CD4-positive, alpha-beta T cell treated with Interleukin-17A for 1 hour (primary cell): ENCODE results near the gene RPL11.
"Not testable (repeated sequence)": the region's sequence is repeated elsewhere in the genome, so short reads cannot be mapped to it uniquely, and the experiment has no call there.

Source experiments
- DNase-seq: peaks from one replicate; pipeline ENCODE4 v3.0.0-alpha.2; 2020

The RPL11 gene

DNA sequence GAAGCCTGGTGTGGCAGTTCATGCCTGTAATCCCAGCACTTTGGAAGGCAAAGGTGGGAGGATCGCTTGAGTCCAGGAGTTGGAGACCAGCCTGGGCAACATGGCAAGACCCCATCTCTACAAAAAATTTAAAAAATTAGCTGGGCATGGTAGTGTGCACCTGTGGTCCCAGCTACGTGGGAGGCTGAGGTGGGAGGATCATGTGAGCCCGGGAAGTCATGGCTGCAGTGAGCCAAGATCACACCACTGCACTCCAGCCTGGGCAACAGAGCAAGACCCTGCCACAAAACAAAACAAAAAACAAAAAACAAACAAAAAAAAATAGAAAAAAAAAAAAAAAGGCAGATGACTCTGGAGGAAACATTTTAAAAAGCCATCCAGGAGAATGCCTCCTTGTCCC, 3.9 kb upstream of the RPL11 start:
- DNase-seq = not testable (repeated sequence)

DNA sequence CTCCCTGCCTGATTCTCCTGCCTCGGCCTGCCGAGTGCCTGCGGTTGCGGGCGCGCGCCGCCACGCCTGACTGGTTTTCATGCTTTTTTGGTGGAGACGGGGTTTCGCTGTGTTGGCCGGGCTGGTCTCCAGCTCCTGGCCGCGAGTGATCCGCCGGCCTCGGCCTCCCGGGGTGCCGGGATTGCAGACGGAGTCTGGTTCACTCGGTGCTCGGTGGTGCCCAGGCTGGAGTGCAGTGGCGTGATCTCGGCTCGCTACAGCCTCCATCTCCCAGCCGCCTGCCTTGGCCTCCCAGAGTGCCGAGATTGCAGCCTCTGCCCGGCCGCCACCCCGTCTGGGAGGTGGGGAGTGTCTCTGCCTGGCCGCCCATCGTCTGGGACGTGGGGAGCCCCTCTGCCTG, 3.3 kb upstream of the RPL11 start:
- DNase-seq = not testable (repeated sequence)

DNA sequence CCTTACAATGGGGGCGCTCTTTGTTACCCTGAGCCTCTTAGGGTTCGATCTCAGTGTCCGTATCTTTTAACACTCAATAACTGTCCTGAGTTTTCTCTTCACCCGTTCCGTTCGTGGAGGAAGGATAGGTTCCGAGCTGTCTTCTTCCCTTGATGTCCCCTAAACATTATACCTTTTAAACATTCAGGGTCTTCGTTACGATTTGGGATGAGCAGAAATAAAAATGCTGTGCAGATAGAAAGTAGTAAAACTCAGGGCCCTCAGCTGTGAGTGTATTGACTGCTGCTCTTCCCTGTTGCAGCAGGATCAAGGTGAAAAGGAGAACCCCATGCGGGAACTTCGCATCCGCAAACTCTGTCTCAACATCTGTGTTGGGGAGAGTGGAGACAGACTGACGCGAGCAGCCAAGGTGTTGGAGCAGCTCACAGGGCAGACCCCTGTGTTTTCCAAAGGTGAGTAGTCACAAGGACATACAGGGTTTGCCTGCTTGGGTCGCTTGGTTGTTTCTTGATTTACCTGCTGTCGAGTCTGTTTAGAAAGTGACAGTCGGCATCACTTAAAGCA, 784 bp downstream of the RPL11 start:
- no peak for DNase-seq

DNA sequence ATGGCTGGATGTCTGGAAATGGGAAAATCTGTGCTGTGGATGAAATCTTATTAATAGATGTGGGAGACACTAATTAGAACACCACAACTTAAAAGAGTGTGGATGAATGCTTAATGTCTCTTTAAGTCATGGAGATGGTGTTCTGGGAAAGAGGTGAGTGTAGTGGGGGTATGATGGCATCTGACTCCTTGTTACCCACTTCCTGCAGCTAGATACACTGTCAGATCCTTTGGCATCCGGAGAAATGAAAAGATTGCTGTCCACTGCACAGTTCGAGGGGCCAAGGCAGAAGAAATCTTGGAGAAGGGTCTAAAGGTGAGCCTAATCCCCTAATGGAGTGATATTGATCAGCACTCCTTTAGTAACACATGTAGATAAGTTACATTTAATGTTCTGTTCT, 2.0 kb downstream of the RPL11 start:
- DNase-seq = no peak

DNA sequence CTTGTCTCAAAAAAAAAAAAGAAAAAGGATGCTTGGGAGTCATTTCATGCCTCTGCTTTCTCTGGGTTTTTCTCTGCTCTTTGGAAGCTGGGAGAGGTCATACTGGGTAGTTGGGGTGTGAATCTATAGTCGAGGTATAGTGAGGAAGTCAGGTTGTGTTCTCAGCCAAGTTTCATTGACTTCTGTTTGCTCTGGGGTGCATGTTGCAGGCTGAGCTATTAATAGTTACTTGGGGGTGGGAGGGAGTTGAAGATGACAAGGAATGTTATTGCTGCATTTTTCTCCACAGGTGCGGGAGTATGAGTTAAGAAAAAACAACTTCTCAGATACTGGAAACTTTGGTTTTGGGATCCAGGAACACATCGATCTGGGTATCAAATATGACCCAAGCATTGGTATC, 2.8 kb downstream of the RPL11 start:
- DNase-seq = no peak

DNA sequence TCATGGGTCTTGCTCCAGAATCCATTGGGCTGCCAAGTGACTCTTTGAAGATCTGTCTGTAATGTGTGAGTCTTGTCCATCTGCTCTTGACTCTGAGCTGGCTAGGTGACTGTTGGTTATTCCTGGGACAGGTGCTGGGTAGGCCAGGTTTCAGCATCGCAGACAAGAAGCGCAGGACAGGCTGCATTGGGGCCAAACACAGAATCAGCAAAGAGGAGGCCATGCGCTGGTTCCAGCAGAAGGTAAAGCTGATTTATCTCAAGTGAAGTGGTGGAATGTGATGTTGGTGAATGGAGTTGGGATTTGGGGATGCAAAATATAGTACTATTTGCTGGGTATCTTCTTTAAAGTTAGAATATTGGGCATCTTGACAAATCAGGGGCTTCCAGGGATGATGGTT, 4.1 kb downstream of the RPL11 start:
- no peak for DNase-seq

DNA sequence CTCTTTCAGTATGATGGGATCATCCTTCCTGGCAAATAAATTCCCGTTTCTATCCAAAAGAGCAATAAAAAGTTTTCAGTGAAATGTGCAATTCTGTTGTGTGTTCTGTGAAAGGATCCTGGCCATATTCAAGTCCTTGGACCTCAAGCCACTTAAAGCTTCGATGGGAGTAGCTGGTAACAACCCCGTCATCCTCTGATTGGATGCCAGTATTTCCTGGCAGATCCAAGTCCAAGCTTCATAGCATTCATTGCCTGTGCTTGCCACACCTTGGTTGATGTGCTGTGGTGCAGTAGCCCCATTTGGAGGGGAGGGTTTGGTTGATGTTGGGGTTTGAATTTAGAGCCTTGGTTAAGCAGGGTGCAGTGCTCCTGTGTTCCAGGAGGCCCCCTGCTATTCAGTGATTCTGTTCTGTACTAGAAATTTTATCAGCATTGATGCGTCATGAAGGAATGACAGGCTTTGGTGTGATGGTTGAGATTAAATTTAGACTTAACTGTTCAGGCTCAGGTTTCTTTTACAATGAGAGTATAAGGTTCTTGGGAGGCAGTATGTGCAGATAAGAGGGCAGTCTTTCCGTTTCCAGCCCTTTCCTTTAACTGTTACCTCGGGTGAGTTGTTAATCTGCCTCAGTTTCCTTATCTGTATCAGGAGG, 4.9 kb downstream of the RPL11 start:
- no peak for DNase-seq

DNA sequence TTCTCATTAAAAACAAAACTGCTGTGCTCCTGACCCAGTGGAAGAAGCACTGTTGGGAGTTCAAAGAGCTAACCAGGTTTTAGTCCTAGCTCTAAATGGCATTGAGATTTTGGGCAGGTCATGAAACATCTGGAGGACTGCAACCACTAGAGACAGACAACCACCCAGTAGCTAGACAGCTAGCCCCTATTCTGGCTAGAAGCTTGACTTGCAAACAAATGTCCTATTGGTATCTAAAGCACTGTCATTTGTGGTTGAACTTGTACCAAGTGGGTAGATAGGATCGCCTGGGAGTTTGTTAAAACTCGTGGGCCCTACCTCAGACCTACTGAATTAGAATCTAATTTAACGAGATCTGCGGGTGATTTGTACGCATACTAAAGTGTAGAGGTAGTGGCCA, 6.9 kb downstream of the RPL11 start:
- DNase-seq = no peak

DNA sequence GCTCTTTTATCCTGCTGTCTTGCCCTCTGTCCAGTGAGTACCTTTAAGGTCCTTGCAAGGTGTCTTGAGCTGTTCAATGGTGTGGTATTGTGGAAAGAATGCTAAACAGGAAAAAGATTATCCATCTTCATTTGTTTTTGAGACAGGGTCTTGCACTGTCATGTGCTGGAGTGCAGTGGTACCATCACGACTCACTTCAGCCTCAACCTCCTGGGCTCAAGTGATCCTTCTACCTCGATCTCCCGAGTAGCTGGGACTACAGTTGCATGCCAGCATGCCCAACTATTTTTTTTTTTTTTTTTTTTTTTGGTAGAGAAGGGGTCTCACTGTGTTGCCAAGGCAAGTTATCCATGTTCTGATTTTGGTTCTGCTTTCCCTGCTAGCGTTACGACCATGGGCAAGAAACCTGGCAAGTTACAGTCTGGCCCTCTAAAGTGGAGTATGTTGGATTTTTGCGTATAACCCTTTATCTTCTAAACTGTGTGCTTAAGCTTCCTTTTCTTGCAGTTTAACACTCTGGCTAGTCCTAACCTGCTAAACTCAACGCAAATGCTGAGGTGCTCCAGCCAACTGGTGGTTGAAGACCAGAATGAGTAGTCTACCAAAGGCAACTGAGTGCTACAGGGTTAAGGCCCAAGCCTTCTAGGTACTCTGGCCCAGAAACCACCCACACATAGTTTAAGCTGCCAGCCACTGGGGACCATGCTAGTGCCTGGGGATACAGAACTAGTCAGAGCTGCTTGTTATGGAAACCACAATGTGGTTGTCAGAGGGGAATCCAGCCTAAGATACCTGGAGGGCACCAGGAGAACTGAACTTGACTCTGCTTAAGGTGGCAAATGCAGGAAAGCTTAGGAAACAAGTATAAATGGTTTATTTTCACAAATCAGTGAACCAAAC, 7.9 kb downstream of the RPL11 start:
- no peak for DNase-seq

DNA sequence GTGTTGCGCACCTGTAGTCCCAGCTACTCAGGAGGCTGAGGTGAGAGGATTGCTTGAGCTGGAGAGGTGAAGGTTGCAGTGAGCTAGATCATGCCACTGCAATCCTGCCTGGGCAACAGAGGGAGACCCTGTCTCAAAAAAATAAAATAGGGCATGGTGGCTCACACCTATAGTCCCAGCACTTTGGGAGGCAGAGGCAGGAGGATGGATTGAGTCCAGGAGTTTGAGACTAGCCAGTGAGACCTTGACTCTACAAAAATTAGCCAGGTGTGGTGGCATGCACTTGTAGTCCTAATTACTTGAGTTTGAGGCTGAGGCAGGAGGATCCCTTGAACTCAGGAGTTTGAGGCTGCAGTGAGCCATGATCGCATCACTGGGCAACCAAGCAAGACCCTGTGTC, 9.7 kb downstream of the RPL11 start:
- DNase-seq = no peak

DNA sequence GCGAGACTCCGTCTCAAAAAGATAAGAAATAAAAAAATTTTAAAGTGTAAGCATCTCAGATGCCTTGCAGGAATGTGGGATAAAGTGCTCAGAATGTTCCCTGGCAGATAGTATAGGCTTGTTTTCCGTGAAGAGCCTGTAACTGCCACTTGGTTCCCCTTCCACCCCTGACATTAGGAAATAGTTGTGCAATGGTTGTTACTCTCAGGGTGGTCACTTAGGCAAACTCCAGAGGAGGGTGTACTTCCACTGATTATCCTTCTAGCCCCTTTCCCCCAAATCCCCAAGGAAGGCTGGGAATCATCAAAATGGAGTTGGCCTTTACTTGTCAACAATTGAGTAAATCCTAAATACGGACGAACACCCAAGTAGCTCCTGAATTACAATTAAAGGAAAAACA, 10.4 kb downstream of the RPL11 start:
- DNase-seq = no peak

DNA sequence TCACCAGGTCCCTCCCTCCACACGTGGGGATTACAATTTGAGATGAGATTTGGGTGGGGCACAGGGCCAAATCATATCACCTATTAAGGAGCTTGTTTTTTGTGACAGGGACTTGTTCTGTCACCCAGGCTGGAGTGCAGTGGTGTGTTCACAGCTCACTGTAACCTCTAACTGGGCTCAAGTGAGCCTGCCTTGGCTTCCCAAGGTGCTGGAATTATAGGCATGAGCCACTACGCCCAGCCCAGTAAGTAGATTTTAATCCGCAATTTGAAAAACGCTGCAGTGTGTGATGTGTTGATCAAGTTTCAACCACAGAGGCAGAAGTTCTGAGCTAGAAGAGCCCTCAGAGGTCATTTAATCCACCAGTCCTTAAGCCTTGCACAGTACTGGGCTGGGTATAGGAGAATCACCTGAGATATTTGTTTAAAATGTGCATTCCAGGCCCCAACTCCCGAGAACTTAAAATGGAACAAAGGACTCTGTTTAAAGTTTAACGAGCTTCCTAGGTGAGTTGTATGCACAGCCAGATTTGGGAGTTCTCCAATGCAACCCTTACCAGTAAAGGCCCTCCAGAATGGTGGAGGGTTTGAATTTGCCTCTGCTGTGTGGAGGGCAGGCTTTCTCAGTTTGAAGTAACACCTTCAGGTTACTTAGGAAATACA, 13.4 kb downstream of the RPL11 start:
- no peak for DNase-seq

DNA sequence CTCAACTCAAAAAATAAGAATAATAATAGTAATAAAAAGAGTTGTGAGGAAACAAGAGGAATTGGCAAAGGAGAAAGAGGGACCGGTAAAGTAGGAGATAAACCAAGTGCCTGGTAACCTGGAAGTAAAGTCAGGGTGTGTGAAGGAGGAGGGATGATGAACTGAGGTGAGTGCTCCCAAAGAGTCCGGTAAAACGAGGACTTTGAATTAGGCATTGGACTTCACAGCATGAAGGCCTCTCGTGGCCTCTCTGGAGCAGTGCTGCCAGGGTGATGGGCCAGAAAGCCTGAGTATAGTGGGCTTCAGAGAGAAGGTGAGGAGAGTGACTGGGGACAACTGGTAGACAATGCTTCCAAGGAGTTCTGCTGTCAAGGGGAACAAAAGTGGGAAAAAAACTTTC, 17.6 kb downstream of the RPL11 start:
- DNase-seq = no peak

DNA sequence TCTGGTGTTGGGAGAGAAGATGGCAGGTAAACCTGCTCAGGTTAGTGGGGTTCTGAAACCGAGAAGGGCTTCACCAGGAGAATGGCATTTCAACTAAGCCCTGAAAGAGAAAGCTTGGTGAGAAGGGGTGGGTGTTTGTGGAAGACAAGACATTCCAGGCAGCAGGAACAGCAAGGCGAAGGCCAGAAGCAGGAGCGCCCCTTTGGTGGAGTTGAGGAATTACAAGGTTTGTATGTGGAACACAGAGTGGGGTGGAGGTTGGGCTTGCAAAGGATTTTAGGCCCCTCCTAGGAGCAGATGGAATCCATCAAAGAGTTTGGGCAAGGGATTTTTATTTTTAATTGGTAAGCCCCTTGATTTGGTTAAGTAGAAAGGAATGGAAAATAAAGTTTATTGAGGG, 26.9 kb downstream of the RPL11 start:
- DNase-seq = no peak

DNA sequence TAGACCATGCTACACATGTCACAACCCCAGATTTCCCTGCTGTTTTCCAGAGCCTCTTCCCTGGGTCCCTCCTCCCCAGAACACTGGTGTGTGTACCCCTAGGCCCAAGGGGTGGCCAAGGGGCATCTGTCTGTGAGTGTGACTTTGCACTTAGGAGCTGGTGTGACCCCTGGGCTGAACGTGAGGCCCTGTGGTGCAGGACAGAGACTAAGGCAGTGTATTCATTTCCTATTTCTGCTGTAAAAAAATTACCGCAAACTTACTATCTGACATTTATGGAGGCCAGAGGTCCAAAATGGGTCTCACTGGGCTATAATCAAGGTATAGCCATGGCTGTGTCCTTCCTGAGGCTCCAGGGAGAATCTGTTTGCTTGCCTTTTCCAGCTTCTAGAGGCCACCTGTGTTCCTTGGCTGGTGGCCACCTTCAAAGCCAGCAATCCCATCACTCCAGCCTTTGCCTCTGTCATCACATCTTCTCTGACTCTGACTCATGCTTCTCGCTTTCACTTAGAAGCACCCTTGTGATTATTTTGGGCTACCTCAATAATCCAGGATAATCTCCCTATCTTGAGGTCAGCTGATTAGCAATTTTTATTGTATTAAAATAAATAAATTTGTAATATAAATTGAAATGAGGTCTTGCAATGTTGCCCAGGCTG, 27.7 kb downstream of the RPL11 start:
- DNase-seq = no peak

DNA sequence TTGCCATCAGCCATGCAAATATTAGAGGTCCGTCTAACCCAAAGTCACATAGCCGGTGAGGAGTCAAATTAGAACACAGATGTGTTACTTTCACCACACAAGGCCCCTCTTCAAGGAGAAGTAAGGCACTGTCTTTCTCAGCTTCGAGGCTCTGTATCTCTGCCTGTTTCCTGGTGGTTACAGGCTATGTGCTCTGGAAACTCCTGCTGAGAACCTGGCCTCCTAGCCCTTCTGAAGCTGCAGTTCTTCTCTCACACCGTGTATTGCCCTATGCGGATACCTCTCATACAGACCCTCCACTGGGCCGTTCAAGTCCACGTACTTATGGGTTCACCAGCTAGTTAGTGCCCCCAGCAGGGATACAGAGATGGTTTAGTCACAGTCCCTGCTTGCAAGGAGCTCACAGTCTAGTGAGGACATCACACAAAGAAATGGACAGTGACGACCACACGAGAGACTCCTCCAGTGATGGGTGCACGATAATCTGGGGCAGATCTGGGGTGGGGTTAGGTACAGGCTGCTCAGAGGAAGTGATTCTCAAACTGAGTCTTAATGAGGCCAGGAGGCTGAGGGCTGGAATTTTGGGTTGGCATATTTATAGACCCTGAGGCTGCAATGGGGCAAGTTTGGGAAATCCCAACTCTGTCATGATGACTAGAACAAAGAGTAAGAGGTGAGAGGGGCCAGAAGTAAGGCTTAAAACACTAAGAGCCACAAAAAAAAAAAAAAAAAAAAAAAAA, 28.8 kb downstream of the RPL11 start:
- DNase-seq = peak; percentile 49

DNA sequence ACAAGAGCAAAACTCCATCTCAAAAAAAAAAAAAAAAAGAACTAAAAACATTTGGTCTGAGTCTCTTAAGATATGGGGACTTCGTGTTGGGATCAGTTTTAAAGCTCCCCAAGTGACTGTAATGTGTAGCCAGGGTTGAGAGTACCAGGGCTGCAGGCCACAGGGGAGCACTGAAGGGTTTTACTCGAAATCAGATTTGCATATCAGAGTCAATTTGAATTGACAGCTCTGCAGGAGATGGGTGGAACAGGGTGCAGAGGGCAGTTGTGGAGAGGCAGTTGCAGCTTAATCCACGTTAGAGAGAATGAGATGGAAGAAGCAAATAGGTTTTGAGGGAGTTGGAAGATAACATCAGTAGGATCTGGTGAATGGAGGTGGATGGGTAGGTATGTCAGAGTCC, 31.0 kb downstream of the RPL11 start:
- no peak for DNase-seq

DNA sequence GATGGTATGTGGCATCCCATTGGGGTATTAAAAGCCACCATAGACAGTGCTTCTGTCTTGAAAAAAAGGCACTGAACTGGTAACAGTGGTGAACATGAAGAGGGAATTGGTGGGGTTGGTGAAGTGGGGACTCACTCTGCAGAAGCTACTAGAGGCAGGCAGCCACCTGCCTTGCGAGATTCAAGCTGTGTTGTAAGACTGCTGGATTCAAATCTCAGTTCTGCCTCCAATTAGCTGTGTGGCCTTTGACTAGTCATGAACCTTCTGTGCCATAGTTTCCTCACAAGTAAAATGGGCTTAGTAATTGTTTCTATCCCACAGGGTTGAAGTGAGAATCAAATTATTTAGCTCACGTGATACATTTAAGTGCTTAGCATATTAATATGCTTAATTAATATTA, 35.1 kb downstream of the RPL11 start:
- DNase-seq = no peak

DNA sequence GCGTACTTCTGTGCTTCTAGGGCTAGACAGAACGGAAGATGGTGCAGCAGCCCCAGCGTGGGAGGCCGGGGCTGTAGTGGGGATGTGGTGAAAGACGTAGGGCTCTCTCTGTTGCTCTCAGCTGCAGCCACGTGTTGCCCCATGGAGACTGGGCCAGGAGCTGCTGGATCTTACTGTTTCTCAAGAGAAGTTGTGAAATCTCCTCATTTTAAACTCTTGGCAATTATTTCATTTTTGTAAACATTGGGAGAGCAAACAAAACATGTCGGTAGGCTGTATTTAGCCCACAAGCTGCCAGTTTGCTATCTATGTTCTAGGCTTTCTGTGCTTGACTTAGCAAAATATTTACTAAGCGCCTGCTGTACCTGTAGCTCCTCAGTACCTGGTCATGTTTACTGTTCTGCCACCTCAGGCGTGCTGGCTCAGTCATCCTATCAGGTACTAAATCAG, 35.8 kb downstream of the RPL11 start:
- no peak for DNase-seq

DNA sequence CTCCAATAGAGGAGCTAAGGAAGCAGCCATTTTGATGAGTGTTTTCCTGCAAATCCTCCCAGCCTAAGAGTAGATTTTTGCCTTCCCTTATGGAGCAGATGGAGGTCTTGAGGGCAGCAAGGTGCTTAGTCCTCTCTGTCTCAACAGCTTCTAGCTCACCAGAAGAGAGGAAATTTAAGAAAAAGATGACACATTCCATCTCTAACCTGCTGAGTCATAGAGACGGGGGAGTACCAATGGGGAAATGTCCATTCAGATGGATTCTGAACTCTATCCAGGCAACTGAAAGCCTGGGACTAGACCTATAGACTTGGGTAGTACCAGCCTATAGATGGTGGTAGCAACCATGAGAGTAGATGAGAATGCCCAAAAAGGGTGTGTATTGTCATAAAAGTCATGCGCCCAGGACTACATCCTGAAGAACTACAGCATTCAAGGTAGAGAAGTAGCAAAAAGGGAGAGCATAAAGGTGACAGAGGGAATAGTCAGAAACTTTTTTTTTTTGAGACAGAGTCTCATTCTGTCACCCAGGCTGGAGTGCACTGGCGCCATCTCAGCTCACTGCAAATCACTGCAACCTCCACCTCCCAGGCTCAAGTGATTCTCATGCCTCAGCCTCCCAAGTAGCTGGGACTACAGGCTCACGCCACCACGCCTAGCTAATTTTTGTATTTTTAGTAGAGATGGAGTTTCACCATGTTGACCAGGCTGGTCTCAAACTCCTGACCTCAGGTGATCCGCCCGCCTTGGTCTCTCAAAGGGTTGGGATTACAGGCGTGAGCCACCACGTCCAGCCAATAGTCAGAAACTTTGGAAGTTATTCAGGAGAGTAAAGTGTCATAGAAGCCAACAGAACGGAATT, 41.0 kb downstream of the RPL11 start:
- no peak for DNase-seq

DNA sequence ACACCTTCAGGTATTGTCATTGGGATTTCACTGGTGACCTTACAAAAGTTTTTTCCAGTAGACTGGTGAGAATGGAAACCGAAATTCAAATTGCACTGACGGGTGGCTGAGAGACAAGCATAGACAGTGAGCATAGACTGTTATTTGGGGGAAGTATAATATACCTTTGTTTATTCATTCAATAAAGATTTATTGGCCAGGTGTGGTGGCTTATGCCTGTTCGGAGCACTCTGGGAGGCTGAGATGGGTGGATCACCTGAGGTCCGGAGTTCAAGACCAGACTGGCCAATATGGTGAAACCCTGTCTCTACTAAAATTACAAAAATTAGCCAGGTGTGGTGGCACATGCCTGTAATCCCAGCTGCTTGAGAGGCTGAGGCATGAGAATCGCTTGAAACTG, 41.7 kb downstream of the RPL11 start:
- DNase-seq = not testable (repeated sequence)
